NOMO-1 (cell line): ENCODE data around the gene IRF6.

ENCODE experiments used
- DNase-seq, 2 experiments: peaks; one replicate each; lab custom pipeline; 2025; ENCODE audit not compliant: unreplicated experiment in 2 of 2; lab: John Stamatoyannopoulos, UW

The IRF6 gene

GRCh38 chr1:209766051-209766450, 39.9 kb downstream of the IRF6 start:
- DNase-seq, result peak; percentile 62 to 69

DNA sequence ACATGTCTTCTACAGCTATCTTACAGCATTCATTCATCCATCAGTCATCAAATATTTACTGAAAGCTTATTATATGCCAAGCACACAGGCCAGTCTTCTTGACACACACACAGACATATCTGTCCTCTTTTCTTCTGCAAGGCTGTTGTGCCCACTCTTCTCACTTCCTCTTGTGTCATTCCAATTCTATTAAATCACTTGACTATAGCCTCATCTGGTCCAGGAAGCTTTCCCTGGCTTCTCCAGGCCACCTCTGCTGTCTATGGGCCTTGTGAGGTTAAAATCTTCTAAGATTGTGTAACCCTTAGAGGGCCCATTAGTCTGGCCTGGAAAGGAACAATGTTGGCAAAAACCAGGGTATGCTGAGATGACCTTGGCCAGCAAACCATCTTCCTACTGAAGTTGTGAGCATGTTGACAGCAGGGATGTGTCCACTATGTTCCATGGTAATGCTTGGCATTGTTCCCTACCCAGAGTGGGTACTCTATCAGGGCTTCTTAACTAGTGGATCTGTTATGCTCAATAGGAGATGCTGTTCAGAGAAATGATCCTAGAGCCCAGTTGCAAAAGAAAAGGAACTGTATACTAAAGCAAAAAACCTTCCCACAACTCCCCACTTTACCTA, 44.8 kb downstream of the IRF6 start:
- DNase-seq, result no peak

DNA sequence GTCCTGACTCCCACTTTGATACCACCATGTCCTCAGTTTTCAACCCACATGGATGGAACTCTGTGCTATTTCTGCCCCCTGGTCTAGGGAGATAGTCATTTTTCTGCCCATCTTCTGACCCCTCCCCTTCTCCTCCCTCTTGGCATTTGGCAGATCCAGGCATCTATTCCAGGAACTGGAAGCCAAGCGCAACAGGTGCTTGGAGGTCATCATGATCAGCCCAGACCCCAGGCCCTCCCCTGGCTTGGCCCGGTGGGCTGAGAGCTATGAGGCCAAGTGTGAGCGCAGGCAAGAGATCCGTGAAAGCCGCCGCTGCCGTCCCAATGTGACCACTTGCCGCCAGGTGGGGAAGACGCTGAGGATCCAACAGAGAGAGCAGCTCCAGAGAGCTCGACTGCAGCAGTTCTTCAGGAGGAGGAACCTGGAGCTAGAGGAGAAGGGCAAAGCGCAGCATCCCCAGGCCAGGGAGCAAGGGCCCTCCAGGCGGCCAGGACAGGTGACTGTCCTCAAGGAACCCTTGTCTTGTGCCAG, 46.0 kb downstream of the IRF6 start:
- DNase-seq, result no peak

DNA sequence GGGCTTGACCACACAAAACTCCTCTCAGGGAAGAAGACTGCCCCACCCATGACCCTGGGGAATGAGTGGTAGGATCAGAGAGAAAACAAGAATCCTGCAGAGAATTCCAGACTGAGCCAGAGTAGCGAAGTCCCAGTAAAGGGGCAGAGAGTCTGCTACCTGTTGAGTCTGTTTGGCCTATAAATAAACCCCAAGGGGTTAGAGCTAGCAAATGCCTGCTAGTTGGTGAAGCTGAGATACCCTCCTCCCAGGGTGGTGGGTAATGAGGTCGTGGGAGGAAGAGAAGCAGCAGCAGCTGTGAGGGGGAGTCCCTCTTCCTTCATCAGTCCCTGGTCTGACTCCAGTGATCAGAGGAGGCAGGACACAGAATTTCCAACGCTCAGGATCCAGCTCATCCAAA, 47.5 kb downstream of the IRF6 start:
- DNase-seq, result no peak

- peak; percentile 58 to 70 for DNase-seq
These were observed 49.1 kb downstream of the IRF6 start for GRCh38 chr1:209756615-209757445.

DNA sequence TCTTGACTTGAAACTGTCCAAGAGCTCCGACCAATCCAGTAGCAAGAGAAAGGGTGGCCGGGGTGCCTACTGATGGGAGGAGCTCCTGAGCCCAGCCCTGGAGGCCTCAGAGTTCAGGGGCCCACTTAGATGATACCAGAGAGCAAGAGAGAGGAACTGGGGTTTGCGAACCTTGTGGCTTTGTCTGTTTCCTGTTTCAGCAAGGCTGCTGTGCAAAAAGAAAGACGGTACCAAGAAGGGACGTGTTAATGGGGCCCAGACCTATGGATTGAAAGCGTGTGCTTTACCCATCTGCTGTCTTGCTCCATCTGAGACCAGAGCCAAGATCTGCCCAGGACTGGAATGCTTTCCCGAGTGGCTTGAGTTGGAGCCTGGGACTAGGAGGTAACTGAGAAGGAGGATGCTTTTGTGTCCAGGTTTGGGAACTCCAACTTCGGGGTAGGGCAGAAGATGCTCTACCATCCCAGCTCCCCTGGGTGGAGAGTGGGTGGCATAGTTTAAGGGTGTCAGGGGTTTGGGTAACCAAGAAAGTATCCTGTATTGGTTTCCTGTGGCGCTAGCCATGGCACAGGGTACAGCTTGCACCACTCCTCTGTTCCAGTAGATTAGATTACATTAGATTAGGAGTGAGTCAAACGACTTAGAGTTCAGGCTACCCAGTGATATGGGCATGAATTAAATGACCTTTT, 49.9 kb downstream of the IRF6 start, which contains the start of gene TRAF3IP3:
Gene TRAF3IP3 (plus strand): TSS at position 128 of the 689 bp plus-strand sequence. CDS start 3,987 bp downstream, outside the sequence.
- DNase-seq, result peak; percentile 90 to 97

- no peak for DNase-seq
These were observed 50.7 kb downstream of the IRF6 start for GRCh38 chr1:209755256-209755655.

DNA sequence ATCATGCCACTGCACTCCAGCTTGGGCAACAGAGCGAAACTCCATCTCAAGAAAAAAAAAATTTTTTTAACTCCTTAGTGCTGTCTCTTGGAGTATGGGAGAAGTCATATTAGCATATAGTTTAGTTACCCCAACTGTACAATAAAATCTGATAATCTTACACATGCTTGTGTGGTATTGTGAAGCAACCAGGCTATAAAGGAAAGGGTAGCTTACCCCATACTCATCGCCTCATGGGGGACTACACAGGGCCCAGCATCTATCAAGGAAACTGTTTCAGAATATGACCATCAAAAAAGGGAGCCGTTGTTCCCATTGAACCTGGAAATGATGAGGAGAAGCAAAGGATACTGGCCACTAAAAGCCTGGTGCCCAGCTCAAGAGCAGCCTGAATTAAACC, 53.1 kb downstream of the IRF6 start:
- DNase-seq, result no peak

DNA sequence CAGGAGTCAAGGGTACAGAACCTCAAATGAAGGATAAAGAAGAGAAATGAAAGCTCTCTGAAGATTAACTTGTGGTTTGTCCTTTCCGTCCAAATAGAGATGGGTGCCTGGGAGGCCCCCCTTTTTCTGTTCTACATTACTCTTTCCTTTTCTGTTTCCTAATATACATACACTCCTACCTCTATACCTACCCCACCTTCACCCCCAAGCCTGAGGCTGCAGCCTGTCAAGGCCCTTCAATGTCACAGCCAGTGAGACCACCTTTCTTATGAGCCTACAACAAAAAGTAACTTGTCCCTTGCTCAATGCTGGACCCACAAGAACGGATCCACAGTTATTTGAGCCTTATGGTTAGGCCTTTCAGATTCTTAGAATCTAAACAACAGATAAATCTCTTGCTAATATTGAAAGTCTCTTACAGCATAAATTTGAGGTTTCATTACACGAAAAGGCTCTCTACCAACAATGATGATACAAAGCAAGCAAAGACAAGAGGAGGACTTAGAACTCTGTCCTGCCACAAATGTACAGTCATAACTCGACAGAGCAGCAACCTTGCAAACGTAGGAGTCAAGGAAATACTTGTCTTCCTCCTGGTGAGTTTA, 54.2 kb downstream of the IRF6 start:
- no peak for DNase-seq

DNA sequence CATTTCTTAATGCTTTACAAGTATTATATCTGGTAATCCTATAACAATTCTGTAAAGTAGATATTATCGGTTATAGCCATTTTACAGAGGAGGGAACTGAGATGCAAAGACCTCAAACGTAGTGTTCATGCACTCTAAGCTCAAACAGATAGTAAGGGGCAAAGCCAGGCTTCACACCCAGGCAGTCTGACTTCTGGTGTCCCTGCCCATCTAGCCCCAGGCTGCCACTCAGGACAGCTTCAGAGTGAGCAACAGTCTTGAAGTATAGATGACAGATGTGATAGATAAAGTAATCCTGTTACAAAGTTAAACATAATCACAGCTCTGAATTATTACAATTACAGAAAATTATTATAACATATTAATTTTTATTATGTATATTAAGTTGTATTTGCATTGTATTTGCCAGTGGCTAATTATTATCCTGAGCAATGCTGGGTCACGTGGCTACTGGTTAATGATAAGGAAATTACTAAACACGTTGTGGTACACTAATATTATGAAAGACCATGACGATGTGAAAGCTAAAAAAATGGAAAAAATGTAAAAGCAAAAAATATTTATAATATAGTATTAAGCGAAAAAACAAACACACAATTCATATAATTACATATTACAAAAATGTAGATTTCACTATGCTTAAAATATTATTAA, 56.1 kb downstream of the IRF6 start:
- DNase-seq, result peak in 1 of 2 experiments; percentile 13

DNA sequence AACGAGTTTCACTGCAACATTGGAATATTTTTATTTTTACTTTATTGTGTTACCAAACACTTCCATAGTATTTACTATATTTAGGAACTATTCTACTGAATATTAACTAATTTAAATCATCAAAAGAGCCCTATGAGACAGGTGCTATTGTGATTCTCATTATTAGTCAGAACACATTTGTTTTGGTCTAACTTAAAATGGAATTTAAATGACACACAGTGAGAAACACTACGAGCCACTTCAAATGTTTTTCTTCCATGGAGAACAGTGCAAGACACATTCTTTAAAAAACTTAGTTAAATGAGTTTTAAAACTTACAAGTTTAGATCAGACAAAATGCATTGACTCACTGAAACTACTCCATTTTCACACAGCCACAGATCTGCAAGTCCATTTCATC, 56.7 kb downstream of the IRF6 start:
- no peak for DNase-seq

DNA sequence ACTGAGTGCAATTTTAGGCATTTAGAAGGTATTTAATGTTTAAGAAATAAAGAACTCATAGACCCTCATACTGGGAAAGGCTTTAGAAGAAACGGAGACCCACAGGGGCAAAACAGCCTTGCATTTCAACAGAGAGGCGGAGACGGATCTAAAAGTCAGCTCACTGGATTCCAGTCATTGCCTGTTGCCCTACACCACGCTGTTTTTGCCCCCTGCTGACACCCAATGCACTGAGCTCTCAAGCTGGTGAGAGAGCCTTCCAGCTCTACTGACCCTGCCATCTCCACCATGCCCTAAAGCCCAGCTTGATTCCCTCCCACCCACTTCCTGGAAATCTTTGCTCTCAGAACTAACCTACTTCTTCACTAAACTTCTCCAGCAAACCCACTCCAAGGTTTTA, 57.3 kb downstream of the IRF6 start:
- DNase-seq, result no peak

DNA sequence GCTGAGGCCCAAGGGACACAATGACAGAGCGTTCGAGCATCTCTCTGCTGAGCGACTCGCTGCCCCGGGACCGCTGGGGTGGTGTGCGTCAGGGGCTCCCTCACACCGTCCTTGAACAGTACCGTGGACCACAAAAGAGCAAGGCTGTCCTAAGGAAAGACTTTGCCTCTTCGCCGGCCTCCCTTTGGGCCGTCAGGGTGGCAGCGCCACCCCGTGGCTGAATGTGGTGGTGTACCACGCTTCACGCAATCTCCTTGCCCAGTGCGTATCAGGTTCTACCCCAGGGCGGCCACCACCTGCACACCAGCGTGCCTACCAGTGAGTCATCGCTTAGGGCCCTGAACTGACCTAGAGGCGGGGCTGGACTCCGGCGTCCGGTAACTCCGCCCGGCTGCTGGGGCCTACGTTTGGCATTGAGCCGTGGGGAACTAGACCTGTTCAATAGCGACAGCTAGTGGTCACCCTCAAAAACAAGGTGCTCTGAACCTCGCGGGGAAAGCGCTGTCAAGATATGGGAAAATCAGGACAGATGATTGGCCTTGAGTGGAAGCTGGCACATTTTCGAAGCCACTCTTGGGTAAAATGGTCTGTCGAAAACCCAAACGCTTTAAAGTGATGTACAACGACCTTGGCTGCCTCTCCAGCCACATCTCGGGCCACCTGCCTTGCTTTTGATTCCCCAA, 58.2 kb downstream of the IRF6 start:
- peak; percentile 97 to 99 for DNase-seq

DNA sequence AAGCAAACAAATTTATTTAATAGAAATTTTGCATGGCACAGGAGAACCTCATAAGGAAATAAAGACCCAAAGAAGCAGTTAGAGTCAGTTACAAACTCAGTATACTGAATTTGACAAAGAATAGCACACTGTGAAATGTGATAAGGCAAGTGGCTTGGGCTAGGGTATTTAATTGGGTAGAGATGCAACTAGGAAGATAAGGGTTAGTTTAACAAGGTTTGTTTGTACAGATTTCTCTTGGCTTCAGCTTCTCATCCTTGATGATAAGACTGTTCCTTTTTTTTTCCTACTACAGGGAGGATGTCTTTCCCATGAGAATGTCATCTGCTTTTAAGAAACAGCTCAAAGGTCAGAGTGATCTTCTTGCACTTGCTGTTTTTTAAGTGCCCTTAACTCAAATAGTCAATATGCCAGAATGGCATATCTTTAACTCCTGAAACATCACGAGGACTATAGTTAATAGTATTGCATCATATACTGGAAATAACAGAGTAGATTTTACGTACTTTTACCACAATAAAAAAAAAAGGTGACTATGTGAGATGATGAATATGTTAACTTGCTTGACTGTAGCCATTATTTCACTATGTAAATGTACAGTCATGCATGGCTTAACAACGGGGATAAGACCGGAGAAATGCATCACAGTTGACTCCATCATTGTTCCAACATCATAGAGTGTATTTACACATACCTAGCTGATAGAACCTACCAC, 59.3 kb downstream of the IRF6 start:
- no peak for DNase-seq

GRCh38 chr1:209743145-209743482, 62.8 kb downstream of the IRF6 start:
- no peak for DNase-seq

DNA sequence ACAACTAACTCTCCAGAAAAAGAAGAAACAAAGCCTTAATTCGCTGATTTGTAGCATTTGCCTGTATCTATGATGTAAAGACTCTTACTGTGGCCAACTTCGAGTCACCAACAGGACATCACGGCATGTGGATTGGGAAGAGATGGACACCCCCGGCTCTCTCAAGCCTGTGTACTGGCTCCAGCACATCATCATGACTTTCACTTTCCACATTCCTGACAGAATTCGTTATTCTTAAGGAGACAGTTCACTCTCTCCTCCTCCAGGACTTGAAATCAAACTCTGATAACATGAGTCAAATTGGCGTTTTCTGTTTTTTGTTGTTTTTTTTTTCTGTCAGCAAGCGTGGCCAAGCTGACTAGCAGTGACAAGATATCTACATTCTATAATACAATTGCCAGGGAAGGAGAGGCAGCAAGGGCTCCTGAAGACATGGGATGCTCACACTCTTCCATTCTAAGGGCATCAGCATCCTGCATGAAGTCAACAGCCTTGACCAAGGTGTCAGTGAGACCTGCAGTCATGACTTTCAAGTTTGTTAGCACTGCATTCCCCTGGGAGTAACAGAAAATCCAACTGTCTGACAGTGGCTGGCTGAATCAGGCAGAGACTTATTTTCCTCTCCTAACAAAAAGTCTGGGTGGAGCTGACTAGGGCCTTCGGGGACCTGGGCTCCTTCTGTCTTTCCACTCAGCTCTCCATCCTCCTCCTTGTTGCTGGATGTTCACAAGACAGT, 63.4 kb downstream of the IRF6 start:
- DNase-seq, result no peak

DNA sequence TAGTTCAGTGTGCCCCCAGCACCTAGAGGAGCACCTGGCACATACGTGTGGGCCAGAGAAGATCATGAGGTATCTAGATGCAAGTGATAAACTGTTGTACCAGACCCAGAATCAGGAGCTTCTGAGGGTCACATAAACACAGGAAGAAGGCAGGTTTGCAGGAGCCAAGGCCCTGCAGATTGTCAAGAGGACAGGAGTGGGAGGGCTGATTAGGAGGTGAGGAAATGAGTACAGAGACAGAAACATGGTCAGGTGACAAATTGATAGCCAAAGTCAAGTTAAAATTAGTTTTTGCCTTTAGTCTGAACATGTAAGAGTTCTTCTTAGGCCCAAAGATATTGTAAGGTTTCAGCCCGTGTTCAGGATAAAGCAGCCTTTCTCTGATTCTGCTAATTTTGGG, 64.1 kb downstream of the IRF6 start:
- no peak for DNase-seq

GRCh38 chr1:209741193-209741592, 64.7 kb downstream of the IRF6 start:
- no peak for DNase-seq

DNA sequence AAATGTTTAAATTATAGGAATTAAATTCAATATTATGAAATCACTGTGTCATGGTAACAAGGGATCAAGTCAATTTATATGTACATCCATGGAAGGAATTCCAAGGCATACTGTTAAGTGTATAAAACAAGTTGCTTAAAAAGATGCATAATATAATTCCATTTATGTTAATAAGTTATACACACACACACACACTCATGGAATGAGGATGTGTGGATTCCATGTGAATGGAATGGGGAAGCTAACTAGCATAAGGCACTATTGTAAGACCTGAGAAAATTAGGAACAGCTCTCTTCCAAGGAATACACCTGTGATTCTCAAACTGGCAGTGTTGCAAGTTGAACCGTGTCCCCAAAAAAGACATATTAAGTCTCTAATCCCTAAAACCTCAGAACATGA, 67.7 kb downstream of the IRF6 start:
- no peak for DNase-seq
